Measurements from ENCODE around the gene FNDC3B.

- TF ChIP-seq POLR2A (IDR thresholded peaks at IDR 0.05; ENCODE audit: control extremely low read depth in 1 of 2, low read depth in 2 of 2, low read length in 2 of 2) = no peak
- TF ChIP-seq, protein P1, sequence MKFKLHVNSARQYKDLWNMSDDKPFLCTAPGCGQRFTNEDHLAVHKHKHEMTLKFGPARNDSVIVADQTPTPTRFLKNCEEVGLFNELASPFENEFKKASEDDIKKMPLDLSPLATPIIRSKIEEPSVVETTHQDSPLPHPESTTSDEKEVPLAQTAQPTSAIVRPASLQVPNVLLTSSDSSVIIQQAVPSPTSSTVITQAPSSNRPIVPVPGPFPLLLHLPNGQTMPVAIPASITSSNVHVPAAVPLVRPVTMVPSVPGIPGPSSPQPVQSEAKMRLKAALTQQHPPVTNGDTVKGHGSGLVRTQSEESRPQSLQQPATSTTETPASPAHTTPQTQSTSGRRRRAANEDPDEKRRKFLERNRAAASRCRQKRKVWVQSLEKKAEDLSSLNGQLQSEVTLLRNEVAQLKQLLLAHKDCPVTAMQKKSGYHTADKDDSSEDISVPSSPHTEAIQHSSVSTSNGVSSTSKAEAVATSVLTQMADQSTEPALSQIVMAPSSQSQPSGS (IDR thresholded peaks at IDR 0.05; ENCODE audit: low read length) = no peak
- TF ChIP-seq CTCF (IDR thresholded peaks at IDR 0.05; ENCODE audit: control extremely low read depth in 1 of 3, insufficient read depth in 1 of 3, low read depth in 1 of 3, low read length in 3 of 3) = no peak
- no peak for TF ChIP-seq MAFK (IDR thresholded peaks at IDR 0.05; ENCODE audit: low read depth, low read length)
These were observed 398.8 kb downstream of the FNDC3B start for GRCh38 chr3:172438186-172438585.
